Measurements from ENCODE around the gene ITM2C.

DNA sequence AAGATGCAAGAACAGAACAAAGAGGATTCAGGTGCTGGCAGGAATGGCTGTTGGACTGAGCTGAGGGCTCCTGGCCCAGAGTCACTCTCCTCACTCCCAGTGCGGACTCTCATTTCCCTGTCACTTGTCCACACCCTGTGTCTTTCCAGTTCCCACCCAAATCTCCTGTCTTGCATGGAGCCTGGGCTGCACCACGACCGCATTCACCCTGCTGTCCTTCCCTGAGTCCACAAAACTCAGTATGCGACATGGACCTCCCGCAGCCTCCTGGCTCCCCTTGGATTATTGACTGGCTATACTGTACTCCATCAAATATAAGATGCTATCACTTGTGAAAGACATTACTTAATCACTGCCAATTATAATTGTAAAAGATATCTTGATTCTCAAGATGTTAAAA is 2.5 kb upstream of the ITM2C start:
- TF ChIP-seq, protein P1, sequence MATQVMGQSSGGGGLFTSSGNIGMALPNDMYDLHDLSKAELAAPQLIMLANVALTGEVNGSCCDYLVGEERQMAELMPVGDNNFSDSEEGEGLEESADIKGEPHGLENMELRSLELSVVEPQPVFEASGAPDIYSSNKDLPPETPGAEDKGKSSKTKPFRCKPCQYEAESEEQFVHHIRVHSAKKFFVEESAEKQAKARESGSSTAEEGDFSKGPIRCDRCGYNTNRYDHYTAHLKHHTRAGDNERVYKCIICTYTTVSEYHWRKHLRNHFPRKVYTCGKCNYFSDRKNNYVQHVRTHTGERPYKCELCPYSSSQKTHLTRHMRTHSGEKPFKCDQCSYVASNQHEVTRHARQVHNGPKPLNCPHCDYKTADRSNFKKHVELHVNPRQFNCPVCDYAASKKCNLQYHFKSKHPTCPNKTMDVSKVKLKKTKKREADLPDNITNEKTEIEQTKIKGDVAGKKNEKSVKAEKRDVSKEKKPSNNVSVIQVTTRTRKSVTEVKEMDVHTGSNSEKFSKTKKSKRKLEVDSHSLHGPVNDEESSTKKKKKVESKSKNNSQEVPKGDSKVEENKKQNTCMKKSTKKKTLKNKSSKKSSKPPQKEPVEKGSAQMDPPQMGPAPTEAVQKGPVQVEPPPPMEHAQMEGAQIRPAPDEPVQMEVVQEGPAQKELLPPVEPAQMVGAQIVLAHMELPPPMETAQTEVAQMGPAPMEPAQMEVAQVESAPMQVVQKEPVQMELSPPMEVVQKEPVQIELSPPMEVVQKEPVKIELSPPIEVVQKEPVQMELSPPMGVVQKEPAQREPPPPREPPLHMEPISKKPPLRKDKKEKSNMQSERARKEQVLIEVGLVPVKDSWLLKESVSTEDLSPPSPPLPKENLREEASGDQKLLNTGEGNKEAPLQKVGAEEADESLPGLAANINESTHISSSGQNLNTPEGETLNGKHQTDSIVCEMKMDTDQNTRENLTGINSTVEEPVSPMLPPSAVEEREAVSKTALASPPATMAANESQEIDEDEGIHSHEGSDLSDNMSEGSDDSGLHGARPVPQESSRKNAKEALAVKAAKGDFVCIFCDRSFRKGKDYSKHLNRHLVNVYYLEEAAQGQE (IDR thresholded peaks at IDR 0.05; ENCODE audit: borderline replicate concordance) = no peak
- TF ChIP-seq, protein P1 (CRISPR knock-in tag; IDR thresholded peaks at IDR 0.05; ENCODE audit: low read depth) = no peak
- TF ChIP-seq, protein P2, sequence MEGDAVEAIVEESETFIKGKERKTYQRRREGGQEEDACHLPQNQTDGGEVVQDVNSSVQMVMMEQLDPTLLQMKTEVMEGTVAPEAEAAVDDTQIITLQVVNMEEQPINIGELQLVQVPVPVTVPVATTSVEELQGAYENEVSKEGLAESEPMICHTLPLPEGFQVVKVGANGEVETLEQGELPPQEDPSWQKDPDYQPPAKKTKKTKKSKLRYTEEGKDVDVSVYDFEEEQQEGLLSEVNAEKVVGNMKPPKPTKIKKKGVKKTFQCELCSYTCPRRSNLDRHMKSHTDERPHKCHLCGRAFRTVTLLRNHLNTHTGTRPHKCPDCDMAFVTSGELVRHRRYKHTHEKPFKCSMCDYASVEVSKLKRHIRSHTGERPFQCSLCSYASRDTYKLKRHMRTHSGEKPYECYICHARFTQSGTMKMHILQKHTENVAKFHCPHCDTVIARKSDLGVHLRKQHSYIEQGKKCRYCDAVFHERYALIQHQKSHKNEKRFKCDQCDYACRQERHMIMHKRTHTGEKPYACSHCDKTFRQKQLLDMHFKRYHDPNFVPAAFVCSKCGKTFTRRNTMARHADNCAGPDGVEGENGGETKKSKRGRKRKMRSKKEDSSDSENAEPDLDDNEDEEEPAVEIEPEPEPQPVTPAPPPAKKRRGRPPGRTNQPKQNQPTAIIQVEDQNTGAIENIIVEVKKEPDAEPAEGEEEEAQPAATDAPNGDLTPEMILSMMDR (IDR thresholded peaks at IDR 0.05 in 2 of 3, conservative IDR thresholded peaks at IDR 0.05 in 1 of 3; ENCODE audit: insufficient read depth in 2 of 3, low read depth in 1 of 3, low read length in 3 of 3) = no peak
- TF ChIP-seq ZNF232 (CRISPR knock-in tag; IDR thresholded peaks at IDR 0.05) (no peak), ZNF77 (CRISPR knock-in tag; IDR thresholded peaks at IDR 0.05) (no peak), CEBPB (tag; IDR thresholded peaks at IDR 0.05) (no peak)
- TF ChIP-seq, protein P3, sequence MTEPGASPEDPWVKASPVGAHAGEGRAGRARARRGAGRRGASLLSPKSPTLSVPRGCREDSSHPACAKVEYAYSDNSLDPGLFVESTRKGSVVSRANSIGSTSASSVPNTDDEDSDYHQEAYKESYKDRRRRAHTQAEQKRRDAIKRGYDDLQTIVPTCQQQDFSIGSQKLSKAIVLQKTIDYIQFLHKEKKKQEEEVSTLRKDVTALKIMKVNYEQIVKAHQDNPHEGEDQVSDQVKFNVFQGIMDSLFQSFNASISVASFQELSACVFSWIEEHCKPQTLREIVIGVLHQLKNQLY (CRISPR knock-in tag; conservative IDR thresholded peaks at IDR 0.05) = no peak
